Esophagus squamous epithelium (tissue), 5 donors: ENCODE measurements around the gene SEPHS1. TPM values are rescaled to one million over a fixed set of nuclear protein-coding genes. Genes with fewer than 3 reads are reported as not detected.
A peak's percentile ranks its signal among the peaks of the same experiment; 100 is the strongest.

ENCODE experiments used
- DNase-seq: peaks from one replicate; lab custom pipeline; 2025; lab: John Stamatoyannopoulos, UW
- H3K27ac ChIP-seq, 4 donors: fragments of 200-600 bp; sonication (generic); one replicate each; pipeline ENCODE4 v1.5.1; 2016 to 2019; ENCODE audit warnings: mild to moderate bottlenecking in 1 of 4
- H3K27me3 ChIP-seq, 4 donors: fragments of 200-600 bp; sonication (generic); 1 replicate in 3 of 4; 2 replicates in 1 of 4; pipeline versions ENCODE4 v1.5.1 to v1.6.0; 2017 to 2021; ENCODE audit warnings: antibody characterized with exemption in 1 of 4
- H3K36me3 ChIP-seq, 3 donors: fragments of 200-600 bp; sonication (generic); one replicate each; pipeline ENCODE4 v1.5.1; 2016 to 2019
- H3K4me1 ChIP-seq, 3 donors: fragments of 200-600 bp; sonication (generic); one replicate each; pipeline ENCODE4 v1.5.1; 2017 to 2019
- H3K4me3 ChIP-seq, 4 donors: fragments of 200-600 bp; sonication (generic); 1 replicate in 3 of 4; 2 replicates in 1 of 4; pipeline ENCODE4 v1.5.1; 2016 to 2019; ENCODE audit warnings: mild to moderate bottlenecking in 2 of 4, moderate library complexity in 1 of 4
- H3K9me3 ChIP-seq, 3 donors: fragments of 200-600 bp; sonication (generic); one replicate each; pipeline ENCODE4 v1.5.1; 2016 to 2019
- CTCF ChIP-seq, 6 experiments: fragments of 450-650 bp in 4 of 6; fragments of 200-600 bp in 2 of 6; sonication (generic) in 2 of 6; IDR thresholded peaks; one replicate each; pipeline ENCODE4 v1.5.1; 2016 to 2019; ENCODE audit warnings: antibody characterized with exemption in 6 of 6, mild to moderate bottlenecking in 4 of 6, moderate library complexity in 4 of 6
- POLR2A ChIP-seq, 4 donors: fragments of 450-650 bp; IDR thresholded peaks; one replicate each; pipeline ENCODE4 v1.6.1; 2017; ENCODE audit warnings: antibody characterized with exemption in 4 of 4, mild to moderate bottlenecking in 4 of 4, moderate library complexity in 3 of 4
- WGBS, 2 donors: methylation state at CpG; one replicate each; pipeline ENCODE4 v1.1.5; 2018; 5-methylcytosine and 5-hydroxymethylcytosine counted together
- intact Hi-C: fragments of 100-400 bp; cut with DNase I; formaldehyde crosslinking; loops from one replicate; pipeline ENCODE4 v1.15.0; 2022
- total RNA-seq, 4 donors: library from RNA; depleted of rRNA; stranded (reverse); fragments of >200 nt; gene quantifications; one replicate each; pipeline ENCODE4 v1.1.0, GENCODE V29; 2016
- donor health status: DM: yes; HTN: yes; CAD: no.

SEPHS1 gene
- 10 to 100 TPM; 14.5 to 30.9 (median 26.2) TPM for total RNA-seq

DNA sequence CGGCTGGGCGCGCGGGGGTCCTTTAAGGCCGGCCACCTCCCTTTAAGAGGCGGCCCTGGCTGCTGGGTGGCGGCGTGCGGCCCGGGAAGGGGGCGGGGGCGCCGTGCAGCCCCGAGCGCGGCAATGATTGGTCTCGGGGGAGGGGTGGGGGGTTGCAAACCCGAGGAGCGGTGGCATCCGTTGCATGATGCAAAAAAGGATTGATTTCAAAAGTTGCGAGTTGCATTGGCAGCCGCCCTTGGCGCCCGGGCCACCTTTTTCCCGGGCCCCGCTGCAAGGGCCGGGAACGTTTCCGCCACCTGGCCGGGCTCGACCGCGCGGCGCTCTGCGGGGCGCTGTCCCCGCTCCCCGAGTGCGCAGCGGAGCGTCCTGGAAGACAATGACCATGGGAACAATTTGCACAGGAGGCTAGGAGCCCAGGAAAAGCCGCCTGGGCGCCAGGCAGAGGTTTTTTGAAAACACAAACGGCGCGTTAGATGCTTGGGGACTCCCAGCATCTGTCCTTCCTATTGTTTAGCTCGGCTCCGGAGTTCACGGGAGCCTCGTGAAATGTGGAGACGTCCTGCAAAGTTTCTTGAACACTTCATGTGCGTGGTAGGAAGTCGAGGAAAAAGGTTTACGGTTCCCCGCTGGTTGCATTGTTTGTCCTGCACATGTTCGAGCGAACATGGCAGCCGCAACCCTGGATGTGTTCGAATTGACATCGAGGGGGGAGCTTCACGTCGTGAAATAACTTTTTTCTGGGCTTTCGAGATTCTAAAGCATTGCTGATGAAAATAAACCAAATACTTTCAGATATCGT, at the start of gene SEPHS1:
SEPHS1 (minus strand) TSS at position 78 of the 802 bp plus-strand sequence. CDS start 3,343 bp downstream, outside the sequence.
- intact Hi-C loops, result no loop called here
- Histone ChIP-seq H3K27ac (peak within 1 kb of the TSS; percentile 91 to 99 (median 98)), H3K36me3 (peaks cover 0 to 14% (median 0%) of the 10 kb centered on the region in 3 donors), H3K27me3 (peaks cover 0 to 23% (median 2%) of the 10 kb centered on the region in 4 donors), H3K4me1 (peaks cover 20 to 51% (median 22%) of the 10 kb centered on the region in 3 donors), H3K4me3 (peak within 1 kb of the TSS; percentile 58 to 89 (median 82)), H3K9me3 (no peaks in the 10 kb centered on the region)
- WGBS, 2 donors, result 0% methylated on average over 11 to 23 of the region's 65 CpGs
- TF ChIP-seq CTCF (IDR thresholded peaks at IDR 0.05), result no peak
- TF ChIP-seq POLR2A (IDR thresholded peaks at IDR 0.05), result no peak
- no peak for DNase-seq

- intact Hi-C loops, result no loop called here
- no peak for TF ChIP-seq POLR2A (IDR thresholded peaks at IDR 0.05)
- TF ChIP-seq CTCF (IDR thresholded peaks at IDR 0.05), result no peak
- Histone ChIP-seq H3K27me3 (peaks cover 0 to 9% (median 0%) of the 10 kb centered on the region in 4 donors), H3K9me3 (no peaks in the 10 kb centered on the region), H3K4me1 (no peaks in the 10 kb centered on the region), H3K27ac (no peak overlapping the region), H3K36me3 (no peaks in the 10 kb centered on the region), H3K4me3 (no peak overlapping the region)
- WGBS, 2 donors, result 94 to 96% methylated on average over 3 of the region's 3 CpGs
- no peak for DNase-seq
These were observed 49.0 kb upstream of the SEPHS1 start for GRCh38 chr10:13397052-13397451.

- intact Hi-C loops, result no loop called here
- no peak for TF ChIP-seq CTCF (IDR thresholded peaks at IDR 0.05)
- TF ChIP-seq POLR2A (IDR thresholded peaks at IDR 0.05), result no peak
- Histone ChIP-seq H3K27me3 (peaks cover 0 to 11% (median 0%) of the 10 kb centered on the region in 4 donors), H3K4me1 (no peaks in the 10 kb centered on the region), H3K4me3 (no peak overlapping the region), H3K27ac (no peak overlapping the region), H3K36me3 (no peaks in the 10 kb centered on the region), H3K9me3 (no peaks in the 10 kb centered on the region)
- no peak for DNase-seq
These were observed 48.3 kb upstream of the SEPHS1 start for GRCh38 chr10:13396369-13396768.

DNA sequence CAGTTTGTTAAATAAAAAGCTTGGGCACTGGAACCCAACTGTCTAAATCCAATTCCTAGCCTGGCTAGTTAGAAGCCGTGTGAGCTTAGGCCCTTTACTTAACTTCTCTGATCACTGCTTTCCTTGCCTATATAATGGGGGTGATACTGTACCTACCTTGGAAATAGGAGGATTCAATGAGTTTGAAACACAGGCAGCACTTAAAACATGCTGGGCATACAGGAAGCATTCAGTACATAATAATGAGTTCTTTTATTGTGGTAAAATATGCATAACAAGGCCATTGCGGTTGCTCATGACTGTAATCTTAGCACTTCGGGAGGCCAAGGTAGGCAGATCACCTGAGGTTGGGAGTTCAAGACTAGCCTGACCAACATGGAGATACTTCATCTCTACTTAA, 47.4 kb upstream of the SEPHS1 start:
- Histone ChIP-seq H3K36me3 (no peaks in the 10 kb centered on the region), H3K4me1 (no peaks in the 10 kb centered on the region), H3K4me3 (no peak overlapping the region), H3K9me3 (no peaks in the 10 kb centered on the region), H3K27me3 (peaks cover 0 to 5% (median 0%) of the 10 kb centered on the region in 4 donors), H3K27ac (no peak overlapping the region)
- intact Hi-C loops, result no loop called here
- DNase-seq, result no peak
- TF ChIP-seq CTCF (IDR thresholded peaks at IDR 0.05) (no peak), POLR2A (IDR thresholded peaks at IDR 0.05) (no peak)
- 81 to 94% methylated on average over 3 of the region's 3 CpGs for WGBS, 2 donors

DNA sequence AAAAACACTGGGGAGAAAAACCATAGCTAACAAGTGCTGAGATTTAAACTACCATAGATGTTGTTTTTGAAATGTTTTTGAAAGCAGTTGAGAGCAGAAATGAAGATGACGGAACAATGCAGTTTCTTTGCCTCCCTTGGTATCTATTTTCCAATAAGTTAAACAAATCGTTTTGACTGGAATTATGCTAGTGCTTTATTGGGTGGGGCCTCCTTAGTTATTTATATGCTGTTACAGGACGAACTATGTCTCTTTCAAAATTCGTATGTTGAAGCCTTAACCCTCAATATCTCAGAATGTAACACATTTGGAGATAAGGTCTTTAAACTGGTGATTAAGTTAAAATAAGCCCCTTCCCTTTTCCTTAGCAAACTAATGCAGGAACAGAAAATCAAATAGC, 45.5 kb upstream of the SEPHS1 start:
- Histone ChIP-seq H3K27ac (no peak overlapping the region), H3K4me3 (no peak overlapping the region), H3K4me1 (no peaks in the 10 kb centered on the region), H3K27me3 (peaks cover 0 to 2% (median 0%) of the 10 kb centered on the region in 4 donors), H3K36me3 (no peaks in the 10 kb centered on the region), H3K9me3 (no peaks in the 10 kb centered on the region)
- TF ChIP-seq CTCF (IDR thresholded peaks at IDR 0.05) (no peak), POLR2A (IDR thresholded peaks at IDR 0.05) (no peak)
- intact Hi-C loops, result no loop called here
- 51 to 57% methylated on average over 4 of the region's 4 CpGs for WGBS, 2 donors
- DNase-seq, result no peak
